SU-DHL-6 (cell line): Measurements from ENCODE around the gene SPECC1.

Source experiments
- CTCF ChIP-seq: fragments of 200-600 bp; sonication (generic); IDR thresholded peaks from one replicate; pipeline ENCODE4 v1.5.1; 2017; ENCODE audit warnings: antibody characterized with exemption, mild to moderate bottlenecking, low read length, moderate library complexity; ENCODE audit not compliant: insufficient read depth, poor library complexity, severe bottlenecking
- EZH2phosphoT487 ChIP-seq: fragments of 200-600 bp; sonication (generic), shearing (Covaris generic); conservative IDR thresholded peaks from 2 replicates; pipeline ENCODE4 v1.6.1; 2018; ENCODE audit warnings: mild to moderate bottlenecking, antibody characterized with exemption, low read length, moderate library complexity, mixed read lengths

- no peak for TF ChIP-seq CTCF
- TF ChIP-seq EZH2phosphoT487, result no peak
Measured at GRCh38 chr17:19977293-19978208, 31.6 kb upstream of the SPECC1 start, which contains the start of gene AKAP10.
